HEK293 (cell line): ENCODE results near the gene LZTFL1.

Experiments
- BCL11B ChIP-seq: fragments of 450-650 bp; formaldehyde crosslinking; IDR thresholded peaks from 2 replicates; pipeline ENCODE4 v1.5.1; 2016; ENCODE audit warnings: low read depth, missing biosample characterization, missing genetic modification characterization
- GLI2 ChIP-seq: fragments of 450-650 bp; formaldehyde crosslinking; IDR thresholded peaks from 2 replicates; pipeline ENCODE4; 2017; ENCODE audit warnings: missing biosample characterization, missing genetic modification characterization, low read depth, borderline replicate concordance
- GLIS2 ChIP-seq: fragments of 450-650 bp; formaldehyde crosslinking; IDR thresholded peaks from 2 replicates; pipeline ENCODE4 v1.5.1; 2016; ENCODE audit warnings: missing biosample characterization, missing genetic modification characterization
- MEIS1 ChIP-seq: sonication (generic); formaldehyde crosslinking; IDR thresholded peaks from 2 replicates; pipeline ENCODE4 v1.8.1; 2022; ENCODE audit warnings: missing genetic modification reagents, mild to moderate bottlenecking, borderline replicate concordance
- PATZ1 ChIP-seq: fragments of 450-650 bp; formaldehyde crosslinking; IDR thresholded peaks from 2 replicates; pipeline ENCODE4 v1.5.1; 2016; ENCODE audit warnings: missing biosample characterization, missing genetic modification characterization
- PRDM1 ChIP-seq: fragments of 450-650 bp; formaldehyde crosslinking; IDR thresholded peaks from 2 replicates; pipeline ENCODE4; 2016; ENCODE audit warnings: missing biosample characterization, missing genetic modification characterization
- REPIN1 ChIP-seq: fragments of 450-650 bp; formaldehyde crosslinking; IDR thresholded peaks from 2 replicates; pipeline ENCODE4 v1.5.1; 2017; ENCODE audit warnings: missing biosample characterization, missing genetic modification characterization, low read depth
- SCRT2 ChIP-seq: fragments of 450-650 bp; formaldehyde crosslinking; IDR thresholded peaks from 2 replicates; pipeline ENCODE4 v1.5.1; 2016; ENCODE audit warnings: missing biosample characterization, missing genetic modification characterization
- SETDB1 ChIP-seq: IDR thresholded peaks from one replicate; pipeline ENCODE4 v1.6.1; 2017; ENCODE audit warnings: mild to moderate bottlenecking, low read length, moderate library complexity, mixed read lengths; ENCODE audit not compliant: insufficient read length
- SP3 ChIP-seq: fragments of 450-650 bp; formaldehyde crosslinking; IDR thresholded peaks from 2 replicates; pipeline ENCODE4 v1.5.1; 2016; ENCODE audit warnings: missing biosample characterization, missing genetic modification characterization
- SP7 ChIP-seq: fragments of 450-650 bp; formaldehyde crosslinking; IDR thresholded peaks from 2 replicates; pipeline ENCODE4 v1.5.1; 2016; ENCODE audit warnings: missing biosample characterization, missing genetic modification characterization
- ZBTB20 ChIP-seq: fragments of 450-650 bp; formaldehyde crosslinking; IDR thresholded peaks from 2 replicates; pipeline ENCODE4 v1.5.1; 2016; ENCODE audit warnings: missing biosample characterization, missing genetic modification characterization
- ZBTB8A ChIP-seq: fragments of 450-650 bp; formaldehyde crosslinking; IDR thresholded peaks from 2 replicates; pipeline ENCODE4 v1.5.1; 2016; ENCODE audit warnings: missing biosample characterization, missing genetic modification characterization
- ZFP3 ChIP-seq: fragments of 450-650 bp; formaldehyde crosslinking; IDR thresholded peaks from 2 replicates; pipeline ENCODE4 v1.5.1; 2016; ENCODE audit warnings: low read depth, missing biosample characterization, missing genetic modification characterization
- ZNF112 ChIP-seq: fragments of 450-650 bp; formaldehyde crosslinking; IDR thresholded peaks from 2 replicates; pipeline ENCODE4 v1.5.0; 2017; ENCODE audit warnings: missing biosample characterization, missing genetic modification characterization
- ZNF140 ChIP-seq: fragments of 450-650 bp; formaldehyde crosslinking; IDR thresholded peaks from 2 replicates; pipeline ENCODE4 v1.5.1; 2016; ENCODE audit warnings: missing biosample characterization, missing genetic modification characterization
- ZNF16 ChIP-seq: fragments of 450-650 bp; formaldehyde crosslinking; IDR thresholded peaks from 2 replicates; pipeline ENCODE4 v1.5.1; 2016; ENCODE audit warnings: low read depth, missing biosample characterization, missing genetic modification characterization
- ZNF169 ChIP-seq: fragments of 450-650 bp; formaldehyde crosslinking; IDR thresholded peaks from 2 replicates; pipeline ENCODE4 v1.5.1; 2016; ENCODE audit warnings: missing biosample characterization, missing genetic modification characterization
- ZNF513 ChIP-seq: fragments of 450-650 bp; IDR thresholded peaks from 2 replicates; pipeline ENCODE4 v1.5.1; 2018; ENCODE audit warnings: missing biosample characterization, missing genetic modification characterization
- ZNF514 ChIP-seq: fragments of 450-650 bp; formaldehyde crosslinking; IDR thresholded peaks from 2 replicates; pipeline ENCODE4 v1.5.1; 2016; ENCODE audit warnings: missing biosample characterization, missing genetic modification characterization
- ZNF518A ChIP-seq: fragments of 450-650 bp; formaldehyde crosslinking; conservative IDR thresholded peaks from 2 replicates; pipeline ENCODE4 v1.5.1; 2016; ENCODE audit warnings: low read depth, missing biosample characterization, missing genetic modification characterization
- ZNF530 ChIP-seq: fragments of 450-650 bp; formaldehyde crosslinking; IDR thresholded peaks from 2 replicates; pipeline ENCODE4 v1.5.1; 2016; ENCODE audit warnings: low read depth, missing biosample characterization, missing genetic modification characterization
- ZNF580 ChIP-seq: fragments of 450-650 bp; formaldehyde crosslinking; IDR thresholded peaks from 2 replicates; pipeline ENCODE4 v1.5.1; 2016; ENCODE audit warnings: missing biosample characterization, missing genetic modification characterization
- ZNF76 ChIP-seq: fragments of 450-650 bp; formaldehyde crosslinking; IDR thresholded peaks from 2 replicates; pipeline ENCODE4; 2016; ENCODE audit warnings: low read depth, missing biosample characterization, missing genetic modification characterization, borderline replicate concordance
- ZNF785 ChIP-seq: fragments of 450-650 bp; formaldehyde crosslinking; IDR thresholded peaks from 2 replicates; pipeline ENCODE4 v1.5.1; 2016; ENCODE audit warnings: missing biosample characterization, missing genetic modification characterization
- ZNF791 ChIP-seq: fragments of 450-650 bp; formaldehyde crosslinking; IDR thresholded peaks from 2 replicates; pipeline ENCODE4 v1.5.1; 2016; ENCODE audit warnings: missing biosample characterization, missing genetic modification characterization
- ZNF843 ChIP-seq: fragments of 450-650 bp; formaldehyde crosslinking; IDR thresholded peaks from 2 replicates; pipeline ENCODE4 v1.5.1; 2016; ENCODE audit warnings: missing biosample characterization, missing genetic modification characterization
- TF ChIP-seq, protein P1 (sequence below): fragments of 450-650 bp; formaldehyde crosslinking; IDR thresholded peaks from 2 replicates; pipeline ENCODE4 v1.5.1; 2016; ENCODE audit warnings: missing biosample characterization, missing genetic modification characterization
- TF ChIP-seq, protein P2 (sequence below): fragments of 450-650 bp; formaldehyde crosslinking; IDR thresholded peaks from 2 replicates; pipeline ENCODE4; 2016; ENCODE audit warnings: missing biosample characterization, missing genetic modification characterization

The LZTFL1 gene

GRCh38 chr3:45841757-45842491, at the start of gene LZTFL1 (continued):
- TF ChIP-seq, protein P1, sequence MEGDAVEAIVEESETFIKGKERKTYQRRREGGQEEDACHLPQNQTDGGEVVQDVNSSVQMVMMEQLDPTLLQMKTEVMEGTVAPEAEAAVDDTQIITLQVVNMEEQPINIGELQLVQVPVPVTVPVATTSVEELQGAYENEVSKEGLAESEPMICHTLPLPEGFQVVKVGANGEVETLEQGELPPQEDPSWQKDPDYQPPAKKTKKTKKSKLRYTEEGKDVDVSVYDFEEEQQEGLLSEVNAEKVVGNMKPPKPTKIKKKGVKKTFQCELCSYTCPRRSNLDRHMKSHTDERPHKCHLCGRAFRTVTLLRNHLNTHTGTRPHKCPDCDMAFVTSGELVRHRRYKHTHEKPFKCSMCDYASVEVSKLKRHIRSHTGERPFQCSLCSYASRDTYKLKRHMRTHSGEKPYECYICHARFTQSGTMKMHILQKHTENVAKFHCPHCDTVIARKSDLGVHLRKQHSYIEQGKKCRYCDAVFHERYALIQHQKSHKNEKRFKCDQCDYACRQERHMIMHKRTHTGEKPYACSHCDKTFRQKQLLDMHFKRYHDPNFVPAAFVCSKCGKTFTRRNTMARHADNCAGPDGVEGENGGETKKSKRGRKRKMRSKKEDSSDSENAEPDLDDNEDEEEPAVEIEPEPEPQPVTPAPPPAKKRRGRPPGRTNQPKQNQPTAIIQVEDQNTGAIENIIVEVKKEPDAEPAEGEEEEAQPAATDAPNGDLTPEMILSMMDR = no peak
- peak; percentile 42; the same call in 1 of the 2 replicates for TF ChIP-seq ZNF76 (tag by site-specific recombination)
- TF ChIP-seq ZNF791 = no peak
- no peak for TF ChIP-seq MEIS1 (CRISPR knock-in tag)
- TF ChIP-seq ZBTB20 (tag by site-specific recombination) = peak; percentile 9; the same call in 1 of the 2 replicates
- TF ChIP-seq PATZ1 (tag by site-specific recombination) = no peak
- TF ChIP-seq ZNF16 (tag by site-specific recombination) = no peak
- peak; percentile 99 for TF ChIP-seq ZNF518A
- TF ChIP-seq ZNF514 (tag by site-specific recombination) = no peak
- no peak for TF ChIP-seq ZFP3 (tag by site-specific recombination)
- TF ChIP-seq, protein P2, sequence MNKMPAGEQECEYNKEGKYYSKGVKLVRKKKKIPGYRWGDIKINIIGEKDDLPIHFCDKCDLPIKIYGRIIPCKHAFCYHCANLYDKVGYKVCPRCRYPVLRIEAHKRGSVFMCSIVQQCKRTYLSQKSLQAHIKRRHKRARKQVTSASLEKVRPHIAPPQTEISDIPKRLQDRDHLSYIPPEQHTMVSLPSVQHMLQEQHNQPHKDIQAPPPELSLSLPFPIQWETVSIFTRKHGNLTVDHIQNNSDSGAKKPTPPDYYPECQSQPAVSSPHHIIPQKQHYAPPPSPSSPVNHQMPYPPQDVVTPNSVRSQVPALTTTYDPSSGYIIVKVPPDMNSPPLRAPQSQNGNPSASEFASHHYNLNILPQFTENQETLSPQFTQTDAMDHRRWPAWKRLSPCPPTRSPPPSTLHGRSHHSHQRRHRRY (tag by site-specific recombination) = no peak
- TF ChIP-seq ZNF580 (tag by site-specific recombination) = peak; percentile 94
- no peak for TF ChIP-seq ZNF843 (tag by site-specific recombination)
- no peak for TF ChIP-seq REPIN1 (tag by site-specific recombination)
- TF ChIP-seq GLIS2 = no peak
- no peak for TF ChIP-seq ZNF169
- TF ChIP-seq SETDB1 = peak; percentile 84
- TF ChIP-seq GLI2 (tag by site-specific recombination) = no peak
- TF ChIP-seq SP3 = no peak; the same call in 1 of the 2 replicates
- no peak for TF ChIP-seq BCL11B (tag by site-specific recombination)
- TF ChIP-seq ZNF140 (tag by site-specific recombination) = no peak
- TF ChIP-seq ZNF513 = no peak
- no peak for TF ChIP-seq ZNF785
- TF ChIP-seq SCRT2 (tag by site-specific recombination) = no peak
- TF ChIP-seq PRDM1 (tag by site-specific recombination) = no peak
- TF ChIP-seq ZNF530 = no peak
- TF ChIP-seq ZNF112 = no peak
- peak; percentile 42; the same call in 1 of the 2 replicates for TF ChIP-seq SP7
- no peak for TF ChIP-seq ZBTB8A (tag by site-specific recombination)
